Embryonic facial prominence (tissue), 1 donor: ENCODE measurements around the gene CREB3L2.

Experiments
- DNase-seq: peaks from one replicate; pipeline ENCODE4 v3.0.0-alpha.2; 2016; ENCODE audit errors: extremely low spot score

CREB3L2 gene

DNA sequence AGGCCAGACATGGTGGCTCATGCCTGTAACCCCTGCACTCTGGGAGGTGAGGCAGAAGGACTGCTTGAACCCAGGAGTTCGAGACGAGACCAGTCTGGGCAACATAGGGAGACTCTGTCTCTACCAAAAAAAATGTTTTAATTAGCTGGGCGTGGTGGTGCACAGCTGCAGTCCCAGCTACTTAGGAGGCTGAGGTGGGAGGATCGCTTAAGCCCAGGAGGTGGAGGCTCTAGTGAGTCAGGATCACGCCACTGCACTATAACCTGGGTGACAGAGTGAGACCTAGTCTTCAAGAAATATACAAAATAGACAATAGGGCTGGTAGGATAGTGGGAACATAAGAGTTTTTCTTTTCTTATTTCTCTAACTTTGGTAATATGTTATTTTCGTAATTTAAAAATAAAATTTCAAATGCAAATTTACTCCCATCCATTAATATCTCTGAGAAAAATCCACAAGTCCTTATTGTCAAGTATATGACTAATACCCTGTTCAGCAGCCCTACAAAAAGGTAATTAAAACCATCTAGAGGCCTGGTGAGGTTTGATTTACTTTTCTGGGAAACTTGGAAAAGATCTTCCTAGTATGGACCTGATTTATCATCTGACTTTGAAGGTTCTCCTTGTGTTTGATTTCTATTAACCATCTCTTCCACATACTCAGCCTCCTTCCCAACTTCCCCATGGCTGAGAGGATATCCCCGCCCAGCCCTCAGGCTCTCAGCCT lies 50.0 kb downstream of the CREB3L2 start:
- no peak for DNase-seq

DNA sequence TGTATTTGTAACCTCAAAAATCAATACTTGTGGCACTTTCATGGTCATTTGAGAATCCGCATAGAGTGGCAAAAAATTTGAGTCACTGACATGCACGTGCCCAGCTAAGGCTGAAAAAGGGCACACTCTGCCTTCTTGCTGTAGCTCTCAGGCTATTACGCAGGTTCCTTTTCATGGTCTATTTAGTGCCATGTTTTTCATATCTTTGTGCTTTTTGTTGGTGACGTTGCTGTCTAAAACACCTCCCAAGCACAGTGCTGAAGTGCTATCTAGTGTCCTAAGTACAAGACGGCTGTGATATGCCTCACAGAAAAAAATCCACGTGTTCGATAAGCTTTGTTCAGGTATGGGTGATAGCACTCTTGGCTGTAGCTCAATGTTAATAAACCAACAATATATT lies 50.9 kb downstream of the CREB3L2 start:
- no peak for DNase-seq

DNA sequence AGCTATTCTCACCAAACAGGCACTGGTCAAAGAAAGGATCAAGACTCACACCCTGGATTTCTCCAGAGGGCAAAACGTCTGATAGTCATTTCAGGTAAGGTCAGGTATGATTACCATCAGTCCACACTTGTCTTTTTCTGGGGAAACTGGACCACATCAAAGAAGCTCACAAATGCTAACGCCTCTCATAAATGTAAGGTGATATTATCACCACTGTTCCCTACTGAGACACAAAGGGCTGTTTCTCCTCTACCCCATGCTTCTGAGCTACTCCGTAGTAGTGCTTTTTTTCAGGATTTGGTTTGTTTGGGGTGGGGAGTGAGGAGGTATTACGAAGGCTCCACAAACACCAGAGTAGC lies 51.6 kb downstream of the CREB3L2 start:
- DNase-seq = no peak

DNA sequence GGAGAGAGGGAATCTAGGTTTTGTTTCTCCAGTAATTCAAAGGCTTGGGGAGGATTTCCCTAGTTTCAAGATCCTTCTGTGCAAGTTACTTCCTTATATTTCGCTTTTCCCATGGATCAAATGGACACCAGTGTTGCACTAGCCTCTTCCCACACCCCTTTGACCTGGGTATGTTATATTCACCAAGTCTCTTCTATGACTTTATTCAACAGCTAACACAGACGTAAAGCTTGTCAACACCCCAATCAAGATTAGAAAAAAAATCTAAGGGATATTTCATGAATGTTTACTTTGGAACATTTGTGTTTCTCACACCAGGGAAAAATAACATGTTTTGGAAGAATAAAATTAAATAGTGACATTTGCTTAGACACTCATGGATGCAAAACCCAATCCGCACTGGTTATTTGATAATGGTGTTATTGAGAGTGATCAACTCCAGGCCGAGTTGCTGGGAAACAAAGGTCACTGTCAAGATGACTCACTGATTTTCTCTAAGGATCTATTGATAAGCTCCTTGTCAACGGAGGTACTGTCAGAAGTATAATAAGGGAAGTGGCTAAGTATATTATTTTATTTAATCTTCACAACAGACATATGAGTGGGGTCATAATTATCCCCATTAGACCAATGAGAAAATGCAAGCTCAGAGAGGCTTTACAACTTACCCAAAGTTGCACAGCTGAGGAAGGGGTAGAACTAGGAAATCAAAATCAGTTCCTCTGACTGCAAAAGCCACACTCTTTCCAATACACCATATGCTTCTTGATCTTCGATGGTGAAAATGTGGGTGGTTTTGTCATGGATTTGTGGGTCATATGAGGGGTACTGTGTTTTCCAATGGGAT lies 52.2 kb downstream of the CREB3L2 start:
- DNase-seq = no peak

DNA sequence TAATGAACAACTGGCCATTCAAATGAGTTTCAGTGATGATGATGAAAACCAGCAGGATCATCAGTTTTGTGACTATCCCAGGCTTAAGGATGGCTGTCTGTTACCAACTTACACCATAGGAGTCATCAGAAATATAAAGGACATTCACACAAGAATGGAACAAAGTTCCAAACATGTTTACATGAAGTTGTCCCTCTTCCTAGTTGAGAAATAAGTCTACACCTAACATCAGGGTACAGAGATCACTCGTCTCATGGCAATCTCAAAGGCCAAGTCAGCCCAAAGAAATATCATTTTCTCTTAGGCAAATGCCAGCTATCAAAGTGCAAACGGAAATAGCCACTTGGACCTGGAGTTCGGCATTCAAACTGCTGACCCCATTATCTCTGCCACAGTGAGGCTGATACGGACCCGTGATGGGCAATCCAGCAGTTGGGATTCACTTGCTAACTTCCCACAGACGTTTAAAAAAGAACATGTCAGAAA lies 53.0 kb downstream of the CREB3L2 start:
- no peak for DNase-seq

DNA sequence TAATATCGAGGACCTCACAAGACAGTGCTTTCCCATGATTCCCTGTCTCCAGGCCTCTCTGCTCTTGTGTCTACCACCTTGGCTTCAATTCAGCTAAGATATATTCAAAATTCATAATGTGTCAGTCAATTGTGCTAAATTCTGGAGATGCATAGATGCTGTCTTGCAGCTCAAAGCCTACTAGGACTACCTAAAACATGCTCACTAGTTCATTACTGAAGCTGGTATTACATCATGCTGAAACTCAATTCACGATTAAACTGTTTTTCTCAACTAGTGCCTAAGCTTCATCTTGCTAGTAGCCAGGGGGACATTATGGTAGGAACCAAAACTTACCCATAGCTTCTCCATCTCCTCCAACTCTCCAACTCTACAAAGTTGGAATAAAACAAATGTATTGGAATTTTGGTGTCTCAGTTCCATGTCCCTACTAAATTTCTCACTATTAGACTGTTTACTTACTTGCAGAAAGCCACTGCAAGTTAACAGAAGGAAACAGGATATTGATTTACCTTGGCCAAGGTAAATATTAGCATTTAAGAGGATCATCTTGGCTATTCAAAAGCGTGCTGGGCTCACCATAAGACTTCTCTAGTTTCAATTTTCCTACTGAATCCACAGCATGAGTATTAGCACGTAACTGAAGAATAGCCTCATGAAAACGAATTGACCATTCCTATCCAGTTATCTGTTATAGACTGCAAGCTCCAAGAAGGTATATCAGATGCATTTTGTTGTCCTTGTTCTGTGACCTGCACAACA lies 53.6 kb downstream of the CREB3L2 start:
- no peak for DNase-seq

DNA sequence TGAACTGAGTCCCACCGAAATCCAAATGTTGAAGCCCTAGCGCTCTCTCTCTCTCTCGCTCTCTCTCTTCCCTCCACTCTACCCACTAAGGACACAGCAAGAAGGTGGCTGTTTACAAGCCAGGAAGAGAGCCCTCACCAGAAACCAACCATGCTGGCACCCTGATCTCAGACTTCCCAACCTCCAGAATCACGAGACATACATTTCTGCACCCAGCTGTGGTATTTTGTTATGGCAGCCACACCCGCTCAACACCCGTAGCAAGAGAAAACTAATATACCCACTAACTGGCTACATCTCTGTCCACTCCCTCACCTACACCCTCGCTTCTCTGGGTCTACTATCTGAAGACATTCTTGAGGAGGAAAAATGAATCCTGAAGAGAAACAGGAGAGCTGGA lies 54.8 kb downstream of the CREB3L2 start:
- no peak for DNase-seq

DNA sequence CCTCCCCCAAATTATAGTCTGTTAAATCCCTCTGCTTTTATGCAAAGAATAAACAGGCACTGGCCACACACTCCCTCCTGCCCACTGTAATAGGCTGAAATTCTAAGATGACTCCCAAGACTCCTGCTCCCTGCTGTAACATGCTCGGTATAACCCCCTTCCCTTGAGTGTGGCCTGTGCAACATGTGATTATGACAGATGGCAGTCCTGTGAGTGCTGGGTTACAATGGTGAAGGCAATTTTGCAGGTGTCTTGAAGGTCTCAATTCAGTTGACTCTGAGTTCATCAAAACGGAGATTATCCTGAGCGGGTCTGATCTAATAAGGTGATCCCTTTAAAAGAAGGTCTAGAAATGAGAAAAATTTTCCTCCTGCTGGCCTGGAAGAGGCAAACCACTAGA lies 55.9 kb downstream of the CREB3L2 start:
- no peak for DNase-seq

DNA sequence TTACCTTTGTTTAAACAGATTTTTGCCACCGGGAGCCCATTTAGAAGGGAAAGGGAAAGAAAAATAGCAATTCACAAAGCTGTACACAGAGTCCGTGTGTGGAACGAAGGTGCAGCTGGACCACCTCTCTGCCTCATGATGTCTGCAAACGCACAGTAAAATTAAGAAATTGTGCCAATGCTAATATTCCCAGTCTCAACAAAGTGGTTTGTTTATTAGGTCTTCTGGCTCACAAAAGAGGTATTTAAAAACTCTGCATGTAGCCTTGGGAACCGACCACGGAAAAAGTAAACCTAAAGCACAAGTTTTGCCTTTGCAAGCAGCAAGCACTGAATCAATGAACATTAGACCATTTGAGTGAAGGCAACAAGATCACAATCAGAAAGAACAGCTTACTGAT lies 57.7 kb downstream of the CREB3L2 start:
- no peak for DNase-seq

DNA sequence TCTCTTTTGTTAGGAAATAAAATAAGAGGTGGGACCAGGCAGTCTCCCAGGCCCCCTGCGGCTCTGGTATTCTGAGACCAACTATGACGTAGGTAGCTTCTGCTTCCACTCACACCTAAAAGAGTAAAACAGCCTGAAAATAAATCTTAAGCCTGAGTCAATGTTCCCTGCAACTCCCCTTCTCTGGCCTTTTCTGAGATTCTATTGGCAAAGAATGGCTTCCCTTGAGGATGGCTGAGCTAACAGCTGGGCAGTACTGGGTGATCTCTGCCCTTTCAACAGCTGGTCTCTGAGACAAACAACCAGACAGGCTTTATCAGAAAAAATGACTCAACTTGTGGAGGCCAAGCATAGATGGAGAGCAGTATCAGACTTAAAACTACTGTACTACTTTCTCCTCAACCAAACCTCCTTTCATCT lies 58.7 kb downstream of the CREB3L2 start:
- DNase-seq = no peak

DNA sequence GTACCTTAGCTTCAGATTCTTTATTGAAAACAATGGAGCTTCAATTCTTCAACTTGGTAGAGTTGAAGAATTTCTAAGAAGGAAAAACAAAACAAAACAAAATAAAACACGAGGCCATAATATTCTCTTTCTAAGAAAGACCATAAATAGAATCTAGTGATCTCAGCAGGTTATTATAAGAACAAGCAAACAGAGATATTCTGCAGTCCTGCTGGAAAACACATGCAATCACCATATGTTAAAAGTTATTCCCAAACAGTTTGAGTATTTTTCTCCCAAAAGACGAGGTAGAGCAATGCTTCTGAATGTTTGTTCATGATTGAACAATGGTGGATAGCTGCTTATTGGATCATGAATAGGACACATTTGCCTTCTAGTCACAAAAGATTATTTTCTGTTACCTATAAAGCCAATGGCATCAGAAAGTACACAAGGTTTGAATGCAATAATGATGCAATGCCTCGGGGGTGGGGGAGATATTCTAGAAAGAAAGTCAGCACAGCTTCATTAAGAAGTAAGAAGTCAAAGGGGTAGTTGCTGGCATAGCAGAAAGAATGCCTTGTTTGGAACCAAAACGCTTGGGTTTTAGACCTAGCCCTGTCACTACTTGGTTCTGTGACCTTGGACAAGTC lies 59.3 kb downstream of the CREB3L2 start:
- DNase-seq = no peak

DNA sequence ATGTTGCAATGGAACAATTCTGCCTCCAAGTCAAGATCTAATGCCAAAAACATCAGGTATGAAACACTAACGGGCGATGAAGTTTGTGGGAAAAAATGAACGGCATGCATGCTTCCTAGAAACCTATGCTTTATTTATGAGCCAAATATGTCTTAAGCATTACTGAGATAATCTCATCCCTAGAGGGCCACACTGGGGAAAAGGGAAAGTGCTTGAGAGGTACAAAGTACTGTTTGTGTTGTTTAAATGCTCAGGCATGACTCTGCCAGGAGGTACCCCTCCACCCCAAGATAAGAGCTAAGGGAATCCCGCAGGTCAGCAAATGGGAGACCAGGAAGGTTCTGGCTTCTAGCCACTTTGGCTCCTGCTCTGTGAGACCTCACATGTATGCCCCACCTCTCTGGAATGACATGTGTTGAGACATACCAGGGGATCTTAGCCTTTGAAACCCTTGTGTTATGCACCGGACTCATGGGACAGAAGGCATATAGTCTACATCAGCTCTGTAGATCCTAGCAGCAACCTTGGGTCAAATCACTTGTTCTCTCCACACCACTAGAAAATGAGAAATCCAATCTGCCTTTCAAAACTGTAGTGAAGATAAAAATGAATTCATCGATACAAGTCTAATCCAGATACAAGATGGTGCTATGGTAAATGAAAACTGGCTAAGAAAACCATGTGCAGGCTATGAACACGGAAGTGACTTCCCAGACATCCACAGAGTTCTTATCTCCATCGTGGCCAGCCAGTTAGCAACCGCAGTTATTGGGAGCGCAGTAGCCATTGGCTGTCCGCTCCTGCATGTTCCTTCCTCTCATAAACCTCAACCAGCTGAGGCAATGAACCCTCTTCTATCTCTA lies 61.0 kb downstream of the CREB3L2 start:
- no peak for DNase-seq

DNA sequence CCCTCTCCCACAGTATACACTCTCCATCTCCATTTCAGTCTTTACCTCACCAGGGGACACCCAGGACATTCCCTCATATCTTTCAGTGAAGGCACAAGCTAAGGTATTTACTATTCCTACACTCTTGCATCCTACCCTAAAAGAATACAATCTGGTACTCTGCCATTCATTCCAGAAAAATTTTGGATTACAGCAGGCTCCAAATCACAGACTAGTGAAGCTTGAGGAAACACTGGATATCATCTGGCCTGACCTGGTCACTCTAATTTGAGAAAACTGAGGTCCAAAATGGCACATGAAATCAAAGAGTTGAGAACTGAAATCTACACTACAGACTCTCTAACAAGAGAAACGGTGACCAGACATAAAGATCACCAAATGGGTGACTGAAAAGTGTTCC lies 61.7 kb downstream of the CREB3L2 start:
- no peak for DNase-seq

DNA sequence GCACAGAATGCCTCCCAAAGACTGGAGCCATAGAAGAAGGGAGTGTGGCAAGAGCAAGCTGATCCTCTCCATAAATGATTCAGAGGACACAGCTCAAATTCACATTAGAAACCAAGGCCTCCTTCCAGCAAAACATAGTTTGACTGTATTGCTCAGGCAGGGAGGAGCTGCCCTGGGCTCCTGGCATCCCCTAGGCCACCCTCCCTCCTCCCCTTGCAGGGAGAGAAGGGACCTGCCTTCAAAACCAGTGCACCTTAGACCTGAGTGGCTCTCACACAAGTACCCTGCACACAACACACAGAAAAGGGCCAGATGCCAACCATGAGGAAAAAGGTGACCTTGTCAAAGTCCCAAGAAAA lies 64.7 kb downstream of the CREB3L2 start:
- DNase-seq = no peak

DNA sequence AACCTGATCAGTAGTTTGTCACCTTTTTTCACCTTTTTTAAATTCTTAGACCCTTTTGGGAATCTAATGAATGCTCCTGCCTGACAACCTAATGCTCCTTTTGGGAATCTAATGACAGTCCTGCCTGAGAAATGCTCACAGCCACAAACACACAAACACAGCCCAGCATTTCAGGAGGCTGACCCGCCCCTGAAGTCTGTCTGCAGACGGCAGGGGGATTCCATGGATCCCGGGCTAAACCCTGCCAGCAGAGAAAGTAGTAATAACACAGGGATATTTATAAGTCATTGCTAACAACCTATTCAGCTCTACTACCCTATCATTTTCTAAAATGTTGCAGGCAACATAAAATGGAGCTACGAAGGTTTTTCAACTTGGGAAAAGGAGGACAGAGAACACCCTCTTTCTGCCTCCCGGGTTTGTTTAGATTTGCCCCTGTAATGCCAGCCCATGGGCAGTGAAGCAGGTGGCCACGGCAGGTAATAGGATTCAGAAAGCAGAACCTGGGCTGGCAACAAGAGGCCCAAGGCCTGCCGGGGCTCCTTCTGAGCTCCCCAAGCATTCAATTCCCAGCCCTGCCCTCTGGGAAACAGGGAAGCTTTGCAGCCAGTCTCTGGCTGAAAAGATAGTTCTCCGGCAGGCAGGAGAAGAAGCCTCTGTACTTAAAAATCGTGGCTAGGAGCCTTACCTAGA lies 65.2 kb downstream of the CREB3L2 start:
- DNase-seq = no peak

DNA sequence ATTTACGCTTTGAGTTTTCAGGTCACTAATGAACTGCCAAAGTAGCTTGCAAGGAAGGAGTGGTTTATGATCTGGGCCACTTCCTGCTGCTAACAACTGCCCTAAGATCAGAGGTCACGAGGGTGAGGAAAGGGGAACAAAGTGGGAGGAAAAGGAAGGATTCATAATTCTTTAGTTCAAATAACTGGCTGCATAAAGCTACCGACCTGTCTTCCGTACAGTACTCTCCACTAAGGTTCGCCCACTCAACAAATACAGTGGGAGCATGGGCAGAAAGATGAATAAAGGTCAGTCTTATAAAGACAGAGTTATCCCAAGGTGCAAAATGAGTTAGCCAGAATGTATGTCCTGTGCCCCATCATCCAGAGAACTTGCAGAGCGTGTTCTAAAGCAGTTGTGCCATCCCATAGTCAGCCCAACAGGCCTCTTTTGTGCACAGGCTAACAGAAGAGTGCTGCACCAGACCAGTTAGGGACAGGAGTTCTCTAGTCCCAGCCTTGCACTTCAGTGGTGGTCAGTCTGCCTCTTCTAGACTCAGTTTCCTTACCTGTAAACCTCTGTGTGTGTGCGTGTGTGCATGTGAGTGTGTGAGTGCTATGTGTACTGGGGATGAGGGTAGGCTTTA lies 65.9 kb downstream of the CREB3L2 start:
- no peak for DNase-seq

DNA sequence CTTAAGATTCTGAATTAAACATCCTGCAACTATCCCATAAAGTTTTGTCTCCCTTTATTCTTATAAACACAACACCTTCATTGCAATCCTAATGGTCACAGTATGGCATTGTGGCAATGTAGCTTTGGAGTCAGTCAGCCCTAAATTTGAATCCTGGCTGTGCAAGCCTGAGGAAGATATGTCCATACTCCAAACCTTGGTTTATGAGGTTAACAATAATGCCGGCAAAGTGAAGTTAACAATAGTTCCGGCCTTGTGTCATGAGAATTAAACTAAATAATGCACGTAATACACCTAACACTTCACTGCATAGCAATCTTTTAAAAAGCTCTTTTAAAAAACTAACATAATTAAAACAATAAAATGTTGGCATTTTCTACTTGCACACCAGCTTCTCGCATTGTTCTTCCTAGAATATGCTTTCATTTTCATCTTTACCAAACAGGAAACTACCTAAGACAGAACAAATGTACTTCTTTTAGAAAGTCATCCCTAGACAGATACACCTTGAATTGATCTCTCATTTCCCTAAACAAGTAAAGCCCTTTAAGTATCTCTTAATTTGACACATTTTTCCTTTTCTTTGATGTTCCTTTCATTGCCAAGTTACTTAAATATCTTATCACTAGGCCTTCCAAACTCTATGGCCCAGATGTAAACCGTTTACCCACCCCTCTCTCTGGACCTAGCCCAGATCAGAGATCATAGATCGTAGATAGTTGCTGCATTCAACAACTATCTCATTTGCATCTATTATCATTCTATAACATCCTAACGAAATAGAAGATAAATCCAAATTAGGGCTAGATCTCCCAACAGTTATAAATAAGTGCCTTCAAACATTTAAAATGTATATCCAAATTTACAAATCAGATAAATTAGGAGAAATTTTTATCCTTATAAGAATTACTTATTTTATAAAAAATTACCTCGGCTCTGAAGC lies 66.7 kb downstream of the CREB3L2 start:
- no peak for DNase-seq

DNA sequence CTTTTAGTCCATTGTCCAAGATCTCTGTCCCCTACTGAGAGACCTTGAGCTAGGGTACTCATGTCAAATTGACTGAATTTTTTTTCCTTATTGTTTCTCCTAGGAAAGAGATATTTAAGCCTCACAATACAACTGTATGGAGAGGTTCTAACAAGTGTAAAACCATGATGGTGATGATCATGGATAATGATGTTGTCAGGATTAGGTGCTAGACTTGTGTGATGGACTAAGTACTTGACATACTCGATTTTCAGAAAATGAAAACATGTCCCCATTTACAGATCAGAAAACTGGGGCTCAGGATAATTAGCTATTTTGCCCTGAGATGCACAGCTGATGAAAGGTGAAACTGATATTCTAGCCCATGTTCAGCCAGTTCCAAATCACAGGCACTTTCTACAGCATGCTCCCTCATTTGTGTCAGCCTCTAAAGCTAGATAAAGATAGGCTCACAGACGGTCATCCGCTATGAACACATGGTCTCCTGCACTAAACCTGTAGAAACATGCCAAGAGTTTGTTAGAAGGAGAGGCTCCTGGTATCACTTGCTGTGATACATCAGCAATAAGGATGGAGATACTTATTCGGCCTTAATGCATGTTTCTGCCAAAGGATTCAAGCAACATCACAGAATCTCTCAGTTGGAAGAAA lies 67.6 kb downstream of the CREB3L2 start:
- no peak for DNase-seq
